Bronchial epithelial cell (primary cell): ENCODE data around the gene ARRB1. TPM values are rescaled to one million over a fixed set of nuclear protein-coding genes. Genes with fewer than 3 reads are reported as not detected.

Experiments used
- DNase-seq: peaks from one replicate; pipeline ENCODE4 v3.0.0-alpha.2; 2010; ENCODE audit warnings: low read depth
- FAIRE-seq: peaks from 2 replicates; lab custom pipeline; 2011; peaks lifted over from hg19 to GRCh38; lab: Jason Lieb, UNC
- H3K27me3 ChIP-seq: 2 replicates; pipeline ENCODE4 v1.5.1; 2011; ENCODE audit warnings: low read length; ENCODE audit not compliant: control insufficient read depth, insufficient read depth
- H3K36me3 ChIP-seq: 2 replicates; pipeline ENCODE4 v1.5.1; 2011; ENCODE audit warnings: low read length; ENCODE audit not compliant: control insufficient read depth, insufficient read depth
- H3K4me3 ChIP-seq: 2 replicates; pipeline ENCODE4 v1.5.1; 2011; ENCODE audit warnings: mild to moderate bottlenecking, low read depth, low read length, control low read depth
- CTCF ChIP-seq: IDR thresholded peaks from 2 replicates; pipeline ENCODE4 v1.5.1; 2011; ENCODE audit warnings: mild to moderate bottlenecking, moderate library complexity, low read length, control low read depth, inconsistent platforms; ENCODE audit not compliant: insufficient read depth, severe bottlenecking
- total RNA-seq: library from RNA; depleted of rRNA; stranded (reverse); fragments of >200 nt; gene quantifications from 2 replicates; pipeline ENCODE4 v1.2.1, GENCODE V29; 2014

The ARRB1 gene
- total RNA-seq, 1 donor from 2014 or later, result 0.26 TPM

DNA sequence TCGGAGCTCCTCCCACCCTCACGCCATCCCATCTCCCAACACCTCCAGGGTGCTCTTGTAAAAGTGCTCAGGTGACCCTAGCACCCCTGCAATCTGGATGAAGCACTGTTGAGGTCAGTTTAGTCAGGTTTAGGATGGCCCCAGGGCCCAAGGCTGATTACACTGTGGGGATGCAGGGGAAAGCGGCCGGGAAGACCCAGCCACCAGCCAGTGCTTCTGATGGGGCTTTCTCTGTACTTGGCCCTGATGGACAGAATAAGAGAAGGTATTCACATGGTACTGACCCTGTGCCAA lies 82.1 kb downstream of the ARRB1 start:
- FAIRE-seq (no peak), DNase-seq (no peak)
- H3K36me3 ChIP-seq, result no peaks in the 10 kb centered on the region

GRCh38 chr11:75268626-75269366 lies 82.7 kb downstream of the ARRB1 start:
- Histone ChIP-seq H3K4me3 (no peak overlapping the region), H3K27me3 (peaks cover 6% of the 10 kb centered on the region), H3K36me3 (no peaks in the 10 kb centered on the region)
- no peak for DNase-seq
- no peak for TF ChIP-seq CTCF
- FAIRE-seq, result no peak

More for the DNA sequence above, 82.1 kb downstream of the ARRB1 start:
- Histone ChIP-seq H3K27me3 (peaks cover 6% of the 10 kb centered on the region), H3K4me3 (no peak overlapping the region)
- no peak for TF ChIP-seq CTCF

DNA sequence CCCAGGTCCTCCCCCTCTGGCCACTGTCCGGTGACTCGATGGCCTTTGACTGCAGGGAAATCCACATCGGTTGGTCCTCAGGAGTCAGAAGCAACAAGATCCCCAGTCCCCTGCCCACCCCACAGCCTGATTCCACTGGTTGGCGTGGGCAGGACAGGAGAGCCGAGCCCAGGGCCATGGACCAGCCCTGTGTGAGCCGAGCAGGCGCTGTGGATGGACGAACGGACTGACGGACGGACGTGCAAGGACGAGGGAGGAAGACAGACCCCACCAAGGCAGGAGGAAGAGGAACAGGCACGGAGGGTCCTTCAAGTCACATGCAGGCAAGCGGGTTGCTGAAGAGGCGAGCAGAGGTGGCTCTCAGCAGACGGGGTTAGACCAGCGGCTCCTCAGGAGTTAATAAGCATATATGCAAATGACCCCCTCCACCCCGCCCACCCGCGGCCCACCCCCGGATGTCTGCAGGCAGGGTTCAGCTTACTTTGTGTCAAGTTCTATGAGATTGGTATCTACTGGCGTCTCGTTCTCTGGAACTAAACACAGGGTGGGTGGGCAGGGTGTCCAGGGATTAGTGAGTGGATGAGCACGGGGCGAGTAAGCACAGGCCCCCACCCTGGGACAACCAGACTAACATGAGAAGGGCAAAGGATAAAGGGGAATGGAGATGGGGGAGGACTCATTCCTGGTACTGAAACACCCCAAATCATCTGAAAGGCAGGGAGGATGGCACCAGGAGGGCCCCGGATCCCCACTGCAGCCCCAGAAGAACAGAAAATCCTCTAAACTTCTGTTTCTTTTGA lies 84.1 kb downstream of the ARRB1 start:
- FAIRE-seq (no peak), DNase-seq (no peak)
- no peak for TF ChIP-seq CTCF
- peaks cover 6% of the 10 kb centered on the region for H3K27me3 ChIP-seq
- no peak overlapping the region for H3K4me3 ChIP-seq
- H3K36me3 ChIP-seq, result no peaks in the 10 kb centered on the region

GRCh38 chr11:75265851-75266531 lies 85.5 kb downstream of the ARRB1 start:
- no peak for TF ChIP-seq CTCF
- FAIRE-seq (peak; percentile 47), DNase-seq (no peak)
- H3K36me3 ChIP-seq, result no peaks in the 10 kb centered on the region
- peaks cover 1% of the 10 kb centered on the region for H3K27me3 ChIP-seq
- no peak overlapping the region for H3K4me3 ChIP-seq

GRCh38 chr11:75264971-75265370 lies 86.5 kb downstream of the ARRB1 start:
- H3K27me3 ChIP-seq, result peaks cover 1% of the 10 kb centered on the region
- H3K4me3 ChIP-seq, result no peak overlapping the region
- TF ChIP-seq CTCF, result no peak
- DNase-seq (no peak), FAIRE-seq (no peak)
- no peaks in the 10 kb centered on the region for H3K36me3 ChIP-seq
